ENCODE results near the gene UPP2. TPM values are rescaled to one million over a fixed set of nuclear protein-coding genes. Genes with fewer than 3 reads are reported as not detected.

The UPP2 gene
- total and polyA plus RNA-seq, 2 of the 8 experiments (the other 6 are each of a cell fraction or from before 2014, with no cell fraction given): not detected

DNA sequence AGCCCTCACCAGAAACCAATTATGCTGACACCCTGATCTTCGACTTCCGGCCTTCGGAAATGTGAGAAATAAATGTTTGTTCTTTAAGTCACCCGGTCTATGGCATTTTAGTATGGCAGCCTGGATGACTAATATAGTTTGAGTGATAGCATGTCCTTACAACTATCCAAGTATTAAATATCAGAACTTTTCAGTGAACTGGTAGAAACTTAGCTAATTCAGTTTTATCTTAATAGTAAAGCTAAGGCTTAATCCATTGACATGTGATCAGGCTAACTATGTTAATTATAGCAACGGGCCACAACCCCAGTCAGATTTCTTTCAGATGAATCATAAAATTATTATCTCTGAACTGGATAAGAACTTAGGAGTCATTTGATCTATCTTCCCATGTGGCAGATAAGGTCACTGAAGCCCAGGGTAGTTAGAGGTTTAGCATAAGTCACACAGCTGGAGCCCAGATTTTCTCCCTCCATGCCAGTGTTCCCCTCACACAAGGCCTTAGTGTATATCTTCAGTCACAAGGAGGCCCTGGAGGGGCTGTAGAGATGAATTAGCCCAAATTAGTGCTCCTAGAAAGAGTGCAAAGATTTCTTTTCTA lies 40.7 kb upstream of the UPP2 start (continued):
- TF ChIP-seq JUND (IDR thresholded peaks at IDR 0.05; ENCODE audit: low read length) (no peak), SP4 (IDR thresholded peaks at IDR 0.05; ENCODE audit: low read length) (no peak), GABPA (IDR thresholded peaks at IDR 0.05; ENCODE audit: borderline replicate concordance, insufficient read depth, low read length) (no peak)
- TF ChIP-seq, protein P1, sequence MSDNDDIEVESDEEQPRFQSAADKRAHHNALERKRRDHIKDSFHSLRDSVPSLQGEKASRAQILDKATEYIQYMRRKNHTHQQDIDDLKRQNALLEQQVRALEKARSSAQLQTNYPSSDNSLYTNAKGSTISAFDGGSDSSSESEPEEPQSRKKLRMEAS (IDR thresholded peaks at IDR 0.05): no peak
- TF ChIP-seq, protein P2, sequence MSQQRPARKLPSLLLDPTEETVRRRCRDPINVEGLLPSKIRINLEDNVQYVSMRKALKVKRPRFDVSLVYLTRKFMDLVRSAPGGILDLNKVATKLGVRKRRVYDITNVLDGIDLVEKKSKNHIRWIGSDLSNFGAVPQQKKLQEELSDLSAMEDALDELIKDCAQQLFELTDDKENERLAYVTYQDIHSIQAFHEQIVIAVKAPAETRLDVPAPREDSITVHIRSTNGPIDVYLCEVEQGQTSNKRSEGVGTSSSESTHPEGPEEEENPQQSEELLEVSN (IDR thresholded peaks at IDR 0.05): no peak
